ENCODE measurements around the gene GNB1. TPM values are rescaled to one million over a fixed set of nuclear protein-coding genes. Genes with fewer than 3 reads are reported as not detected.
"Not testable (repeated sequence)": the region's sequence is repeated elsewhere in the genome, so short reads cannot be mapped to it uniquely, and the experiment has no call there.

Gene GNB1
- total RNA-seq, 4 donors from 2014 or later = 54.3 to 102 (median 74.7) TPM

GRCh38 chr1:1745651-1746565 is 145.0 kb downstream of the GNB1 start:
- H3K27me3 ChIP-seq; H3K36me3 ChIP-seq; H3K4me1 ChIP-seq; H3K9me3 ChIP-seq; intact Hi-C loops (cut with DNase I): not testable (repeated sequence)
- H3K27ac ChIP-seq = peak overlapping the region in 3 of 4 donors; percentile 88 to 93 (median 93)
- TF ChIP-seq CTCF (IDR thresholded peaks at IDR 0.05) = peak in 4 of 6 experiments; percentile 20 to 64 (median 48)
- peak in 1 of 4 donors; percentile 23 for TF ChIP-seq POLR2A (IDR thresholded peaks at IDR 0.05)
- DNase-seq = peak; percentile 15
- no CpG with 5 or more reads among the region's 101 CpGs for WGBS, 2 donors
- peak overlapping the region in 3 of 4 donors; percentile 48 to 71 (median 56) for H3K4me3 ChIP-seq

DNA sequence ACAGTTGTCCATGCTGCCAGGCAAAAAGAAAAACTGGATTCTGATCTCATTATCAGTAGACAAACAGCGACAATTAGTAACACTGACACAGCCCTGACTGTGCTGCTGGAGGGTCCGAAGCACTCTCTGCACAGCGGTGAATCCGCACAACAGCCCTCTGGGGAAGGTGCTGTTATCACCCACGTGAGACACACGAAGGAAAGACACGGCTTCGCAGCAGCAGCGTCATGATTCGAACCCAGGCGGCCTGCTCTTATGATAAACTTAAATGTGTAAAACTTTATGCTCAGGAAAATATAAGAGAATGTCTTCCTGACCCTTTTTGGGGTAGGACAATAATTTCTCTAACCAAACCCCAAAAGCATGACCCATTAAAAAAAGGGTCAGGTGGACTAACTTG is 148.4 kb downstream of the GNB1 start:
- DNase-seq; intact Hi-C loops (cut with DNase I); H3K27ac ChIP-seq; H3K4me3 ChIP-seq; H3K9me3 ChIP-seq; H3K4me1 ChIP-seq; H3K27me3 ChIP-seq: not testable (repeated sequence)
- WGBS, 2 donors = 89 to 98% methylated on average over 7 to 11 of the region's 11 CpGs
- peaks cover 0 to 19% (median 0%) of the 10 kb centered on the region in 3 donors for H3K36me3 ChIP-seq

- H3K27me3 ChIP-seq; H3K4me1 ChIP-seq; intact Hi-C loops (cut with DNase I); H3K4me3 ChIP-seq; DNase-seq; H3K9me3 ChIP-seq: not testable (repeated sequence)
- WGBS, 2 donors = 34 to 51% methylated on average over 9 to 12 of the region's 12 CpGs
- H3K36me3 ChIP-seq = peaks cover 0 to 25% (median 0%) of the 10 kb centered on the region in 3 donors
- peak overlapping the region; percentile 31 to 71 (median 56) for H3K27ac ChIP-seq
Measured at GRCh38 chr1:1741013-1741412, 149.9 kb downstream of the GNB1 start.

GRCh38 chr1:1738799-1739337 is 152.0 kb downstream of the GNB1 start:
- H3K4me1 ChIP-seq; intact Hi-C loops (cut with DNase I); H3K9me3 ChIP-seq; H3K27ac ChIP-seq; H3K4me3 ChIP-seq; H3K27me3 ChIP-seq; DNase-seq: not testable (repeated sequence)
- peaks cover 0 to 43% (median 0%) of the 10 kb centered on the region in 3 donors for H3K36me3 ChIP-seq
- WGBS, 2 donors = no CpG with 5 or more reads among the region's 22 CpGs

- intact Hi-C loops (cut with DNase I); H3K4me3 ChIP-seq; DNase-seq; H3K27ac ChIP-seq; H3K9me3 ChIP-seq; H3K4me1 ChIP-seq; H3K27me3 ChIP-seq: not testable (repeated sequence)
- 69 to 89% methylated on average over 3 to 19 of the region's 44 CpGs for WGBS, 2 donors
- peaks cover 0 to 52% (median 1%) of the 10 kb centered on the region in 3 donors for H3K36me3 ChIP-seq
Measured at GRCh38 chr1:1737675-1738590, 153.0 kb downstream of the GNB1 start.

Other genes with a start within 250 kb of the GNB1 start
- gene CDK11B, start 232.1 kb downstream of the GNB1 start, total RNA-seq = 10 to 100 TPM; 10.1 to 17.2 (median 13.7) TPM
- 10 to 100 TPM; 13.2 to 34.3 (median 25.7) TPM for gene SLC35E2B, start 198.3 kb downstream of the GNB1 start, total RNA-seq
- gene CDK11A, start 166.7 kb downstream of the GNB1 start, total RNA-seq = 10 to 100 TPM; 12.7 to 32.2 (median 22.4) TPM
- 10 to 100 TPM; 36.1 to 57.6 (median 39.5) TPM for gene NADK, start 112.6 kb downstream of the GNB1 start, total RNA-seq
- gene CALML6, start 24.2 kb upstream of the GNB1 start, total RNA-seq = under 1 TPM in 1 of 4 donors, not detected in 3; 0.57 TPM
- 1 to 10 TPM; 1.1 to 3.6 (median 3.0) TPM for gene TMEM52, start 28.2 kb upstream of the GNB1 start, total RNA-seq
- gene CFAP74, start 112.7 kb upstream of the GNB1 start, total RNA-seq = not detected
- 1 to 10 TPM in 2 of 4 donors, under 1 TPM in 1, not detected in 1; 0.57 to 5.4 (median 1.8) TPM for gene GABRD, start 128.3 kb upstream of the GNB1 start, total RNA-seq
- gene PRKCZ, start 159.3 kb upstream of the GNB1 start, total RNA-seq = 10 to 100 TPM; 14.5 to 23.8 (median 17.5) TPM